ENCODE measurements around the gene ROR1.
"Not testable (repeated sequence)": the region's sequence is repeated elsewhere in the genome, so short reads cannot be mapped to it uniquely, and the experiment has no call there.

The ROR1 gene

GRCh38 chr1:63824451-63824850, 50.6 kb downstream of the ROR1 start:
- no peak for DNase-seq (ENCODE audit: low spot score)

GRCh38 chr1:63825111-63825510, 51.3 kb downstream of the ROR1 start:
- no peak for DNase-seq (ENCODE audit: low spot score)

GRCh38 chr1:63826246-63826861, 52.5 kb downstream of the ROR1 start:
- not testable (repeated sequence) for DNase-seq (ENCODE audit: low spot score)

GRCh38 chr1:63827411-63828321, 53.8 kb downstream of the ROR1 start:
- DNase-seq (ENCODE audit: low spot score) = no peak

- DNase-seq (ENCODE audit: low spot score) = no peak
Observed at GRCh38 chr1:63828322-63829044, 54.7 kb downstream of the ROR1 start.

GRCh38 chr1:63829349-63830327, 55.8 kb downstream of the ROR1 start:
- no peak for DNase-seq (ENCODE audit: low spot score)

GRCh38 chr1:63831409-63831808, 57.6 kb downstream of the ROR1 start:
- no peak for DNase-seq (ENCODE audit: low spot score)

GRCh38 chr1:63833363-63834119, 59.7 kb downstream of the ROR1 start:
- no peak for DNase-seq (ENCODE audit: low spot score)

GRCh38 chr1:63835128-63835527, 61.3 kb downstream of the ROR1 start:
- no peak for DNase-seq (ENCODE audit: low spot score)

GRCh38 chr1:63836374-63836773, 62.6 kb downstream of the ROR1 start:
- DNase-seq (ENCODE audit: low spot score) = no peak

GRCh38 chr1:63836830-63837229, 63.0 kb downstream of the ROR1 start:
- DNase-seq (ENCODE audit: low spot score) = no peak

- DNase-seq (ENCODE audit: low spot score) = no peak
Observed at GRCh38 chr1:63843010-63843409, 69.2 kb downstream of the ROR1 start.

GRCh38 chr1:63843884-63844283, 70.1 kb downstream of the ROR1 start:
- peak; percentile 48 for DNase-seq (ENCODE audit: low spot score)

- DNase-seq (ENCODE audit: low spot score) = no peak
Observed at GRCh38 chr1:63845346-63845745, 71.5 kb downstream of the ROR1 start.

- DNase-seq (ENCODE audit: low spot score) = no peak
Observed at GRCh38 chr1:63847308-63847910, 73.6 kb downstream of the ROR1 start.

- DNase-seq (ENCODE audit: low spot score) = no peak
Observed at GRCh38 chr1:63848733-63849132, 74.9 kb downstream of the ROR1 start.

- DNase-seq (ENCODE audit: low spot score) = no peak
Observed at GRCh38 chr1:63849149-63849548, 75.3 kb downstream of the ROR1 start.

- no peak for DNase-seq (ENCODE audit: low spot score)
Observed at GRCh38 chr1:63854091-63854490, 80.3 kb downstream of the ROR1 start.

- DNase-seq (ENCODE audit: low spot score) = no peak
Observed at GRCh38 chr1:63855942-63856341, 82.1 kb downstream of the ROR1 start.

- DNase-seq (ENCODE audit: low spot score) = no peak
Observed at GRCh38 chr1:63856924-63857323, 83.1 kb downstream of the ROR1 start.

Measured in iPS-NIHi11 (cell line).